LNCaP clone FGC (cell line): ENCODE measurements around the gene TMEM131L.
A peak's percentile ranks its signal among the peaks of the same experiment; 100 is the strongest.

Source experiments
- DNase-seq: peaks from one replicate; pipeline ENCODE4 v3.0.0-alpha.2; 2011; ENCODE audit warnings: low read depth
- H3K4me3 ChIP-seq: 2 replicates; pipeline ENCODE4 v1.5.1; 2011; ENCODE audit warnings: mild to moderate bottlenecking, low read depth, low read length, control low read depth
- TF ChIP-seq, protein P1 (sequence below): IDR thresholded peaks from 2 replicates; pipeline ENCODE4 v1.5.1; 2012; ENCODE audit warnings: mild to moderate bottlenecking; ENCODE audit not compliant: control insufficient read depth, insufficient read depth; ENCODE audit errors: extremely low read depth

Gene TMEM131L

DNA sequence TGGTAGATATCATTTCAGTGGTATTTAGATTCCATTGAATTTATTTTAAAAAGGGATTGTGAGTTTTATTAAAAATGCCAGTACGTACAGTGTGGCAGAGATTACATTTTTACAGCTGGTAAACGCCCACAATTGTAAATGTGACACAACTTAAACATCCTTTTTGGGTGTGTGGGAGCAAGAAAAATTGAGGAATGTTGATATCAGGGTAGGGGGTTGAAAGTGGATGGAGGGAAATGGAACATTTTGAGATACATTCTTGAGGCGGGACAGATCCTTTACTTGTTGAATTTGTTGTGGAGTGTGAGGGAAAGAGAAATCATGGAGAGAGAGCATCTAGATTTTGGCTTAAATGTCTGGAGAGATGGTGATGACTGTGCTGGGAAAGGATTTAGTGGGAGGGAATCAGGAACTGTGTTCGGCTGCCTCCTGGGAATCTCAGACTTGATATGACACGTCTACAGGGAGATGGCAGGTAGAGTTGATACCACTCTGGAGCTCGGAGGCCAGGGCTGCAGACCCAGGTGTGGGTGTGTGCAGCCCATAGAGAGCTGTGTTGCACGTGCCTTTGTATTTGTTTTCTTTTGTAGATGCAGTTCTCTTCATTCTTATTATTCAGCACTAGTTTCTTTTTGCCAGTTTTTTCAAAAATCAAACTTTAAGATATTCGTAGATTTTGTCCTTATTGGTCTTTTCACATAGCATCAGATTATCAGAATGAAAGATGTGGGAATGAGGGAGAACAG, 10.8 kb downstream of the TMEM131L start:
- TF ChIP-seq, protein P1, sequence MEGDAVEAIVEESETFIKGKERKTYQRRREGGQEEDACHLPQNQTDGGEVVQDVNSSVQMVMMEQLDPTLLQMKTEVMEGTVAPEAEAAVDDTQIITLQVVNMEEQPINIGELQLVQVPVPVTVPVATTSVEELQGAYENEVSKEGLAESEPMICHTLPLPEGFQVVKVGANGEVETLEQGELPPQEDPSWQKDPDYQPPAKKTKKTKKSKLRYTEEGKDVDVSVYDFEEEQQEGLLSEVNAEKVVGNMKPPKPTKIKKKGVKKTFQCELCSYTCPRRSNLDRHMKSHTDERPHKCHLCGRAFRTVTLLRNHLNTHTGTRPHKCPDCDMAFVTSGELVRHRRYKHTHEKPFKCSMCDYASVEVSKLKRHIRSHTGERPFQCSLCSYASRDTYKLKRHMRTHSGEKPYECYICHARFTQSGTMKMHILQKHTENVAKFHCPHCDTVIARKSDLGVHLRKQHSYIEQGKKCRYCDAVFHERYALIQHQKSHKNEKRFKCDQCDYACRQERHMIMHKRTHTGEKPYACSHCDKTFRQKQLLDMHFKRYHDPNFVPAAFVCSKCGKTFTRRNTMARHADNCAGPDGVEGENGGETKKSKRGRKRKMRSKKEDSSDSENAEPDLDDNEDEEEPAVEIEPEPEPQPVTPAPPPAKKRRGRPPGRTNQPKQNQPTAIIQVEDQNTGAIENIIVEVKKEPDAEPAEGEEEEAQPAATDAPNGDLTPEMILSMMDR, result no peak
- no peak overlapping the region for H3K4me3 ChIP-seq
- DNase-seq, result no peak

DNA sequence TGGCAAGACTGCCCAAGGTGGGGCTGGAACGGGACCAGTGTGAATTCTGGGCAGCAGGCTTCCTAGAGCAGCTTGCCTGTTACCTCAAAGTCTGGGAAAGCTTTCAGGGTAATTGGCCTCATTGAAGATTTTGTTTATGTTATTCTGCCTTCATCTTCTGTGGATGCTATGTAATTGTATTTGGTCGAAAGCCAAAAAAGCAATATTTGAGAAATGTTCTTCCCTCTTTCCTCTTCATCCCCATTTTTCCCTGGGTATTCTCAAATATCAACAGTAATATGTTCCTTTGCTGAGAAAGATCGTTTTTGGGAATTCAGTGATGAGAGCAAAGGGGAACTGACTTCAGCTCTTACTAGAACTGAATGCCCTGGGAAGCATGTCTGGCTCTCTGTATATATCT, 12.9 kb downstream of the TMEM131L start:
- H3K4me3 ChIP-seq, result no peak overlapping the region
- TF ChIP-seq, protein P1, result no peak
- no peak for DNase-seq

DNA sequence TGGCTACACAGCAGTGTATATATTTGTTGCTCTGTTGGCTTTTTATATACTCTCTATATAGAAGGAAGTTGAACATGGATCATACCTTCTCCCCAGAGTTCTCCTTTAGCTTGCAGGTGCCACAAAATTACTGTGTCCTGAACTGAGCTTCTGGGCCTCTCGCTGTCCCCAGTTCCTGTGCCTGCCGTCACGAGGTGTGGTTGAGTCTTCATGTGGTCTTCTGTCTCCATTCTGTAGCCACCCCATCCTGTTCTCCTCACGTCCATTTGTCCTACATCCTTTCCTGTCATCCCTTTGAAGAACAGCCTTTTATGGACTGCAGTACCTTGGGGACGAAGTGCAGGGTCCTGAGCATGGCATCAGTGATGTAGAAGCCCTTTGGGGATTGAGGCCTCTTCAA, 14.5 kb downstream of the TMEM131L start:
- no peak overlapping the region for H3K4me3 ChIP-seq
- no peak for DNase-seq
- TF ChIP-seq, protein P1, result no peak

DNA sequence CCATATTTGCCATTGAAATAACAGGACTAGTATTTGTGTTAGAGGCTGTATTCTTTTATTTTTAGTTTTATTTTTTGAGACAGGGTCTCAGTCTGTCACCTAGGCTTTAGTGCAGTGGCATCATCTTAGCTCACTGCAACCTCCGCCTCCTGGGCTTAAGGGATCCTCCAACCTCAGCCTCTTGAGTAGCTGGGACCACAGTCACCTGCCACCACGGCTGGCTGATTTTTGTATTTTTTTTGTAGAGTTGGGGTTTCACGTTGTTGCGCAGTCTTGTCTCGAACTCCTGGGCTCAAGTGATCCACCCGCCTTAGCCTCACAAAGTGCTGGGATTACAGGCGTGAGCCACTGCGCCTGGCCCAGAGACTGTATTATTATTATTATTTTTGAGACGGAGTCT, 15.3 kb downstream of the TMEM131L start:
- no peak overlapping the region for H3K4me3 ChIP-seq
- no peak for DNase-seq
- TF ChIP-seq, protein P1, result no peak

DNA sequence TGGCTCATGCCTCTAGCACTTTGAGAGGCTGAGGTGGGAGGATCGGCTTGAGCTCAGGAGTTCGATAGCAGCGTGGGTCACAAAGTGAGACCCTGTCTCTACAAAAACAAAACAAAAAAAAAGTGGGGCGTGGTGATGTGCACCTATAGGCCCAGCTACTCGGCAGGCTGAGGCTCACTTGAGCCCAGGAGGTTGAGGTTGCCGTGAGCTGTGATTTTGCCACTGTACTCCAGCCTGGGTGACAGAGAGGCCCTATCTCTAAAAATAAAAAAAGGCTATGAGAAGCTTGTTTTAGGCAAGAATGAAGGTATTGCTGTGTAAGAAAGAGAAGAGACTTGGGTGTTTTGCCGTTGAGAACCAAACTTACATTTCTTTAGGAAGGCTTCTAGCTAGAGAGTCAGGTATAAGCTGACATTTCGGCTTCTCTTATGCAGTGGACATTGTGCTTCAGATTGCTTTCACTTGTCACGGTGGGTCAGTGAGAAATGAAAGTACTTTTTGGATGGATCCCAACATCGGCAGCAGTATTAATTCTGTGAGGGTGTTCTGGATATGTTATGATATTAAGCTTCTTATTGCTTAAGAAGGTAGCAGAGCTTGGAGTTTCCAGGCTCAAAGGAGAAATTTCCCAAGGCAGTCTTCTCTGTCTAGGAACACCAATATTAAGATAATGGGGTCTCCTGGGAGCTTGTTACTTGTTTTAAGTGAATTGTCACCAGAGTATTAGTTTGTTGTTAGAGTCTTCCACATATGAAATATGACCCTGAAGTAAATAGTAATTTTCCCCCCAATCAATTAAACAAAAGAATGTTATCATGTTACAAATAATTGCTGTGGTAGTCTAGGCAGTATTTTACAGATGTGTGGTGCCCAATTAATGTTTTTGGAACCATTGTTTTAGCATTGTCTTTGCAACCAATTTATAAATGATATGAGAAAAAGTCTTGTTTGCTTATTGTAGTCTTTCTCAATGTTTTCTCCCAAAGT, 17.6 kb downstream of the TMEM131L start:
- DNase-seq, result no peak
- H3K4me3 ChIP-seq, result no peak overlapping the region
- TF ChIP-seq, protein P1, result no peak

DNA sequence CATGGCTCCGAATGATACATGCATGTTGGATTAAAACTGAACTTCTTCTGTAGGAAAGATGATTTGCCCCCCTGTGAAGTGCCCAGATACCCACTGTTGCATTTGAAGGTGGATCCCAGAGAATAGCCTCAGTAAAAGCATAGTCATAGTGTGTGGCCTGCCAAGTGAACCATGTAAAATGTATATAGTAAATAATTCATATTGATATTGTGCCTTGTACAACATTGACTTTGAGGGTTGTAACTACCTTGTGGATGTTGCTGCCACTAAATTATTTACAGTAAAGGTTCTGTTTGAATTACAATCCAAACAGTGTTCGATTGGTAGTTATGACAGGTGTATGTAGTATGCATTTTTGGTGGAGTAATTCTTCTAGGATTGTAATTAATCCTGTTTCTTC, 19.2 kb downstream of the TMEM131L start:
- TF ChIP-seq, protein P1, result no peak
- DNase-seq, result peak; percentile 71
- H3K4me3 ChIP-seq, result no peak overlapping the region; the same call in 1 of the 2 replicates
